Measurements from ENCODE around the gene RAVER2.

Gene RAVER2

DNA sequence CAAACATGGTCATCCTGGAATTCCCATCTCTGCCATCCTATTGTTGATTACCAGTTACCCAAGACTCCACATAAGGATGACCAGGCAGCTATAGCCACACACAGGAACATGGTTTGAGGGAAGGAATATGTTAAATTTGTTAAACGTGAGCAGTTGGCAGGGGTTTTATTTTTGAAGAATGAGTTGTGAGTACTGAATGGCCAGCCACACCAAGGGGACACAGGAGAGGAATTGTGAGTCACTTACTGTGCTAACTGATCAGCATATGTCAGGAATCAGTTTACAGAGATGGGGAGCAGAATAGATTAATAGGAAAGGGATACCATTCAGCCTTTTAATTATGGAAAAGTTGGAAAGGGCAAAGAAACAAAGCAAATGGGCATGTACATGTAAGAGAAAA, 39.3 kb upstream of the RAVER2 start:
- DNase-seq (ENCODE audit: insufficient read length, low spot score) = no peak
- no peak for FAIRE-seq

DNA sequence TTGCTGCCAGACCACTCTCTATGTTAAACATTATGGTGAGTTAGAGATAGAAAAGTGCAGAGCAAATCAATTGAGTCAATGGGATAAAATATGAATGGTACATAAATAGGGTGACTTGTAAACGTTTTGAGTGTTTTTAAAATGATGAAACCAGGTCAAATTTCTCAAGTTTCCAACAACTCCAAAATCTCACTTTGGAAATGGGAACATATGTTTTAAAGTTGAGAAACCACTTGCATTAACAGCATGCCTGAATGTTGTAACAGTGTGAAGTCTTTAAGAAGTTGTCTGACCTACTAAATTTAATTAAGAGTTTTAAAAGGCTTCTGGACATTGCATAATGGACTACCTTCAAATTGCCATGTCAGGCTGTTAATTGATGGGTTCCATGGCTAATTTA, 33.6 kb upstream of the RAVER2 start:
- TF ChIP-seq, protein P1, sequence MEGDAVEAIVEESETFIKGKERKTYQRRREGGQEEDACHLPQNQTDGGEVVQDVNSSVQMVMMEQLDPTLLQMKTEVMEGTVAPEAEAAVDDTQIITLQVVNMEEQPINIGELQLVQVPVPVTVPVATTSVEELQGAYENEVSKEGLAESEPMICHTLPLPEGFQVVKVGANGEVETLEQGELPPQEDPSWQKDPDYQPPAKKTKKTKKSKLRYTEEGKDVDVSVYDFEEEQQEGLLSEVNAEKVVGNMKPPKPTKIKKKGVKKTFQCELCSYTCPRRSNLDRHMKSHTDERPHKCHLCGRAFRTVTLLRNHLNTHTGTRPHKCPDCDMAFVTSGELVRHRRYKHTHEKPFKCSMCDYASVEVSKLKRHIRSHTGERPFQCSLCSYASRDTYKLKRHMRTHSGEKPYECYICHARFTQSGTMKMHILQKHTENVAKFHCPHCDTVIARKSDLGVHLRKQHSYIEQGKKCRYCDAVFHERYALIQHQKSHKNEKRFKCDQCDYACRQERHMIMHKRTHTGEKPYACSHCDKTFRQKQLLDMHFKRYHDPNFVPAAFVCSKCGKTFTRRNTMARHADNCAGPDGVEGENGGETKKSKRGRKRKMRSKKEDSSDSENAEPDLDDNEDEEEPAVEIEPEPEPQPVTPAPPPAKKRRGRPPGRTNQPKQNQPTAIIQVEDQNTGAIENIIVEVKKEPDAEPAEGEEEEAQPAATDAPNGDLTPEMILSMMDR (IDR thresholded peaks at IDR 0.05; ENCODE audit: insufficient read depth, missing control alignments) = no peak
- FAIRE-seq (no peak), DNase-seq (ENCODE audit: insufficient read length, low spot score) (no peak)

More for the DNA sequence above, 39.3 kb upstream of the RAVER2 start:
- TF ChIP-seq, protein P1 (IDR thresholded peaks at IDR 0.05; ENCODE audit: insufficient read depth, missing control alignments) = no peak

DNA sequence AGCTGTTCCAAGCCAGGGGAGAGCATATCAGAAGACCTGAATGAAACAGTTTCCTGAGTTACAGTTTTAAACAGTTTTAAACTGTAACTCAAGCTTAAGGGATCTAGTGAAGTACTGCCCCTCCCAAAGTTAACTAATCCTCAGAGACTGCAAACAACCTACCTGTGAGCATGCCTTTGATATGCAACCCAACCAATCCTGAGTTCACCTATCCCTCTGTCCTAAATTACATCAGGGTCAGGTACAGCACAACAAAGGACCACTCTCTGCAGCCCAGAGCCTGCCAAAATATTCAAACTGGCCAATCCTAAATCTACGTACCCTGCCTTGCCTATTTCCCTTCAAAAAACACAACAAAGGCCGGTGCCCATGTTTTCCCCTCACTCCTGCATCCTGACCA, 32.8 kb upstream of the RAVER2 start:
- FAIRE-seq (no peak), DNase-seq (ENCODE audit: insufficient read length, low spot score) (no peak)
- TF ChIP-seq, protein P1 (IDR thresholded peaks at IDR 0.05; ENCODE audit: insufficient read depth, missing control alignments) = no peak

DNA sequence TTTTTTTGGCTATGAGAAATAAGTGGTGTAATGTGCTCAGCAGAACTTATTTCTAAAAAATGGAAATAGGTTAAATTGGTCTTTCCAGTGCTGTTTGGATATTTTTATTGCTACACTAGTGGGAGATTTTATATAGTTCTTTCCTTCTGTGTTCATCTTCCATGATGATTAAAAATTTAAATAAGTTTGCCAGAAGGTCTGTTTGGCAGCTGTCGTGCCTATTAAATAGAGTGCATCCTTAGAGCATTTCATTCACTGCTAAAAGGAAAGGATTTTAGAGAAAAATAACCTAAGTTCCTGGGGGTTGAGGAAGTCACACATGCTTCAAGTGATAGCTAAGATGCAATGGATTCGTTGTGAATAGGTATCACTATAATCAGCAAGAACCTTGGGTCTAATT, 29.7 kb upstream of the RAVER2 start:
- DNase-seq (ENCODE audit: insufficient read length, low spot score) = no peak

DNA sequence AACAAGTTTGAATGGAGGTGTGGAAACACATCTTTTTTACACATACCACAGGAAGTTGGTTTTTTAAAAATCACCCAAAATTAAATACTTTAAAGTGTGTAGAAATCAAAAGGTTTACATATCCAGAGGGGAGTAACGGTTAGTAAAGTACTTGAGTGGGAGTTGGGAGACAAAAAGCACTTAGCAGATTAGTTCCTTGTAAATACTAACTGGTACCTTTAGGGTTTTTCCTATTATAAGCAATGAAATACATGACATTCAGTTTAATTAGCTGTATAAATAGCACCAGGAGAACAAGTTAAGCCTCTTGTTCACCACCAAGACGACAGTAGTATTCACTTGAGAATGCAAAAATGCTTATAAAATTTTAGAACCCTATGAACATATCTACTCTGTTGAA, 23.7 kb upstream of the RAVER2 start:
- TF ChIP-seq, protein P1 (IDR thresholded peaks at IDR 0.05; ENCODE audit: insufficient read depth, missing control alignments) = no peak
- DNase-seq (ENCODE audit: insufficient read length, low spot score) (no peak), FAIRE-seq (no peak)

More for the DNA sequence above, 29.7 kb upstream of the RAVER2 start:
- FAIRE-seq = no peak
- TF ChIP-seq, protein P1 (IDR thresholded peaks at IDR 0.05; ENCODE audit: insufficient read depth, missing control alignments) = no peak

DNA sequence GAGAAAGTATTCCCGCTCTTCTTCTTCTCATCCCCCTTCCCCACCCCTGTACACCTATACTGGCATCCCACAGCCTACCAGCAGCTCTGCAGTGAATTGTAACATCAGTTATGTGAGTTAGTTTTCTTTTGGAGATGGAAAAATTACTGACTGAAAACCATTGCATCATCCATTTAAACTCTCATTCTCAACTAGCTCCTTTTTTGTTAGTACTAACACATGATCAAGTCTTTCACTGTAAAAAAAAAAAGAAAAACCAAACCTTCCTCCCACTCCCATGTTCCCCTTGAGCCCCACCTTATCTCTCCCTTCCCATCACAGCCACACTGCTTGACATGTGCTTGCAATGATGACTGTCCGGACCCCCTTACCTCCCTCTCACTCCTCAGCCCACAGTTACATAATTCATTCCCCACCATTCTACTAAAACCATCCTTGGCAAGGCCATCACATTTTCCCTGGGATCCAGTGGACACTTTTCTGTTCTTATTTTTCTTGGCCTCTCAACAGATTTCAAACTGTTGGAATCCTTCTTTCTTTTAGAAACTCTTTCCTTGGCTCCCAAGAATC, 23.2 kb upstream of the RAVER2 start:
- DNase-seq (ENCODE audit: insufficient read length, low spot score) (no peak), FAIRE-seq (no peak)
- TF ChIP-seq, protein P1 (IDR thresholded peaks at IDR 0.05; ENCODE audit: insufficient read depth, missing control alignments) = no peak

DNA sequence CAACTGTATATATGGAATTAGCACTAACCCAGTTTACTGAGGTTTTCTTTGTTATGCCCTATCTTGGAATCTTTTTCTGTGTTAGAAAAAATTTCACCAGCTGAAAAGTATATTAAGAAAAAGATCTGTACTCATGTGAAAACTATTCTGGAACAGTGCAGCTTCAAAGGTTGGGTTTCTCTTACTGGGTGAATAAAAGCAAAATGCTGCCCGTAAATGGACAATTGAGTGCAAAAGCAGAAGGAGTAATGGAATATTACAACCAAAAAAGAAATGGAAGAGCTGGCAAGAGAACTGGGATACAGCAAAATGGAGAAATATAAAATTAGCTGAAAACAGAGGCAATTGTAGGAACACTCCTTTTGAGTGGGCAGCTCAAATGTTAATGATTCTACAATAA, 17.0 kb upstream of the RAVER2 start:
- TF ChIP-seq, protein P1 (IDR thresholded peaks at IDR 0.05; ENCODE audit: insufficient read depth, missing control alignments) = no peak
- FAIRE-seq (no peak), DNase-seq (ENCODE audit: insufficient read length, low spot score) (no peak)

Data from D721Med (cell line).